GM10248 (cell line): ENCODE measurements around the gene MORN3.

ENCODE experiments used
- CTCF ChIA-PET: fragments of 300-600 bp; sonication (Branson Sonifier 250); formaldehyde crosslinking; extraction: SDS; loops from one replicate; lab custom pipeline; 2021; ENCODE audit warnings: antibody characterized with exemption; lab: Yijun Ruan, JAX
- POLR2A ChIA-PET: fragments of 350-650 bp; sonication (Branson Sonifier 250); formaldehyde crosslinking; extraction: SDS; loops from one replicate; lab custom pipeline; 2020; ENCODE audit warnings: antibody characterized with exemption; lab: Yijun Ruan, JAX
- DNase-seq: peaks from one replicate; pipeline ENCODE4 v3.0.0; 2012; ENCODE audit errors: extremely low spot score
- CTCF ChIP-seq: IDR thresholded peaks from 2 replicates; pipeline ENCODE4 v1.5.1; 2012; ENCODE audit warnings: mild to moderate bottlenecking, low read depth; ENCODE audit errors: extremely low read depth, missing control alignments, control extremely low read depth

The MORN3 gene

DNA sequence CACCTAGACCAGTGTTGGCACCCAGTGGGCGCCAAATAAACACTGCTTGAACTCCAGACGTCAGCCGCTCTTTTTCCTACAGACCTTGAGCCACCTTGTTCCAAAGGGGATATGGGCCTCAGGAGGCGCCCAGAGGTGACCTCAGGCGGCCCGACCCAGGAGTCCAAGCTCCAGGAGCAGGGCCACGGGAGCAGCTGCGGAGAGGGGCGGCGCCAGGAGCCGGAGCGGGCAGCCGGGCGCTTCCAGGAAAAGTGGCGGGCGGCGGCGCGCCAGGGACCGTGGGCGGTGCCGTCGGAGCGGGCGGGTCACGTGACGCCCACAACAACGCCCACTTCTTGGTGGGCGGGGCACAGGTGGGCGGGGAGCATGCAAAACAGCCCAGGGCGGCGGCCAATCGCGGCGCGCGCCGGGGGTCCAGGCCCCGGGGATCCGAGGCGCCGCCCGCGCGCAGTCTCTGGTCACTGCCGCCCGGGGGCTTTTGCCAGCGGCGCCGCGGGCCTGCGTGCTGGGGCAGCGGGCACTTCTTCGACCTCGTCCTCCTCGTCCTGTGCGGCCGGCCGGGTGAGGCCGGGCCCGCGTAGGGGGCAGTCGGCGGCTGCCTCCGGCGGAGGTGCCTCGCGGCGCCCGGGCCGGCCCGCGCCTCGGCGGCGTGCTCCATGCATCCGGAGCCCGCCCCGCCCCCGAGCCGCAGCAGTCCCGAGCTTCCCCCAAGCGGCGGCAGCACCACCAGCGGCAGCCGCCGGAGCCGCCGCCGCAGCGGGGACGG, 43.2 kb downstream of the MORN3 start, which contains the start of gene ORAI1:
Gene ORAI1, plus strand, starts transcription at position 444 of the 766 bp plus-strand sequence.
- ChIA-PET POLR2A (interaction anchor here (1.1 kb wide), 1 partner anchor 11 kb away, joined by 3 read pairs; no protein-coding TSS in a partner anchor), CTCF (interaction anchor here (0.7 to 7.2 kb wide), 31 partner anchors 9 to 168 kb away, joined by 3 to 55 read pairs (median 4); partner anchors contain the start of genes KDM2B, MORN3 and RHOF)
- DNase-seq = peak; percentile 94
- peak; percentile 25 for TF ChIP-seq CTCF

DNA sequence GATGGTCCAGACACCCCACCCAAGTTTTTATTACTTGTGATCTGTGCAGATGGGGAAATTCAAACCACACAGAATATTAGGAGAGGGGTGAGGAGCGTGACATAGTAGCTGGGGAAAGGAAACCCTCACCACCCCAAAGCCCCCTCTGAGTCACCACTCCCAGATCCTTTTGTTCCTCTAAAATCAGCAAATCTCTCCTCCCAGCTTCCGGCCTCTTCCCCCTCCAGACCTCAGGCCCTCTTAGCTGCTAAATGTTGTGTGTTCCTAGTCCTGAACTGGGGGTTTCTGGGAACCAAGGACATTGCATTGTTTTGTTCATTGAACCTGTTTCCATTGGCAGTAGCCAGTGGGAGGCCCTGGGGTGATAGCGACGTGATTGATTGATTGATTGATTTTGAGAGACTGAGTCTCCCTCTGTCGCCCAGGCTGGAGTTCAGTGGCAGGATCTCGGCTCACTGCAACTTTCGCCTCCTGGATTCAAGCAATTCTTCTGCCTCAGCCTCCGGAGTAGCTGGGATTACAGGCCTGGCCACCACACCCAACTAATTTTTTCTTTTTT, 49.0 kb downstream of the MORN3 start:
- POLR2A ChIA-PET = no interaction called here
- DNase-seq = no peak
- TF ChIP-seq CTCF = no peak
- CTCF ChIA-PET = interaction anchor here (0.6 to 3.4 kb wide), 9 partner anchors 9 to 68 kb away, joined by 3 to 13 read pairs (median 5); no protein-coding TSS in a partner anchor

DNA sequence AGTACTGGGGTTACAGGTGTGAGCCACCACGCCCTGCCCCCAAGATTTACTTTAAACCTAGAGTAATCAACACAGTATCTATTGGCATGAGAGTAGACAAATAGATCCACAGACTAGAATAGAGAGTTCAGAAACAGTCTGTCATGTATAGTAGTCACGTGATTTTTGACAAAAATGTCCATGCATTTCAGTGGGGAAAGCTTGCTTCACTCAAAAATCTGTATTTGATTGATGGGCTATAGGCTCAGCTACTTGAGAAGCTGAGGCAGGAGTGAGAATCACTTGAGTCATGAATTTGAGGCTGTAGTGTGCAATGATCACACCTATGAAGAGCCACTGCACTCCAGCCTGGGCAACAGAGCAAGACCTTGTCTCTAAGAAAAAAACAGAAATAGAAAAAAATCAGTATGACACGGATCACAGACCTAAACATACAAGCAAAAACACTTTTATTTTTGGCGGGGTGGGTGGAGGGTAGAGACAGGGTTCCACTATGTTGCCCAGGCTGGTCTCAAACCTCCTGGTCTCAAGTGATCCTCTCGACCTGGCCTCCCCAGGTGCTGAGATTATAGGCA, 50.7 kb downstream of the MORN3 start:
- POLR2A ChIA-PET = no interaction called here
- CTCF ChIA-PET = interaction anchor here (0.7 to 3.4 kb wide), 2 partner anchors 20 to 50 kb away, joined by 3 to 13 read pairs; no protein-coding TSS in a partner anchor
- TF ChIP-seq CTCF = no peak
- no peak for DNase-seq

- POLR2A ChIA-PET = no interaction called here
These were observed 54.5 kb downstream of the MORN3 start for GRCh38 chr12:121614872-121615467.

DNA sequence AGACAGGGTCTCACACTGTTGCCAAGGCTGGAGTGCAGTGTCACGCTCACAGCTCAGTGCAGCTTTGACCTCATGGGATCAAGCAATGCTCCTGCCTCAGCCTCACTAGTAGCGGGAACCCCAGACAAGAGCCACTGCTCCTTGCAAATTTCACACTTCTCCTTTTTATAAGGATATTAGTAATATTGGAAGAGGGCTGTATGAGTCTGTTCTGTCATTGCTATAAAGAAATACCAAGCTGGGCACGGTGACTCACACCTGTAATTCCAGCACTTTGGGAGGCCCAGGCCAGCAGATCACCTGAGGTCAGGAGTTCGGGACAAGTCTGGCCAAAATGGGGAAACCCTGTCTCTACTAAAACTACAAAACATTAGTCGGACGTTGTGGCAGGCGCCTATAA, 56.0 kb downstream of the MORN3 start:
- POLR2A ChIA-PET = interaction anchor here (0.7 kb wide), 1 partner anchor 83 kb away, joined by 5 read pairs; no protein-coding TSS in a partner anchor
- DNase-seq = no peak
- no peak for TF ChIP-seq CTCF
- CTCF ChIA-PET = interaction anchor here (1.1 to 2.3 kb wide), 3 partner anchors 10 to 61 kb away, joined by 4 to 7 read pairs (median 4); no protein-coding TSS in a partner anchor

More at GRCh38 chr12:121614872-121615467, 54.5 kb downstream of the MORN3 start:
- TF ChIP-seq CTCF = no peak
- DNase-seq = no peak
- CTCF ChIA-PET = interaction anchor here (0.9 to 1.2 kb wide), 6 partner anchors 9 to 215 kb away, joined by 3 to 4 read pairs (median 4); partner anchors contain the start of gene RNF34
